Measurements from ENCODE around the gene TRIM17. TPM values are rescaled to one million over a fixed set of nuclear protein-coding genes. Genes with fewer than 3 reads are reported as not detected.

TRIM17 gene
- polyA plus RNA-seq, 1 of the 3 experiments (the other 2 are of a cell fraction): 1.6 TPM

- Histone ChIP-seq H3K4me3 (ENCODE audit: low read depth in 2 of 2, low read length in 1 of 2) (no peak overlapping the region), H3K4me1 (ENCODE audit: control insufficient read depth in 1 of 2, insufficient read depth in 2 of 2, low read depth in 1 of 2, low read length in 1 of 2) (peaks cover 0 to 11% of the 10 kb centered on the region in 2 experiments; a peak in 1 of 4 replicates), H3F3A (replicated peaks; ENCODE audit: insufficient read depth) (no peaks in the 10 kb centered on the region), H3K79me2 (ENCODE audit: insufficient read depth) (peaks cover 26% of the 10 kb centered on the region), H3K27me3 (ENCODE audit: insufficient read depth) (no peaks in the 10 kb centered on the region), H3K27ac (ENCODE audit: low read depth in 2 of 2, low read length in 1 of 2) (no peak overlapping the region), H3K9me3 (no peaks in the 10 kb centered on the region), H3K36me3 (replicated peaks in 1 of 2; ENCODE audit: control insufficient read depth in 1 of 2, insufficient read depth in 2 of 2, low read length in 1 of 2) (peaks cover 0 to 71% of the 10 kb centered on the region in 2 experiments), H3K9me2 (no peaks in the 10 kb centered on the region), H3K9ac (no peak overlapping the region), H2AFZ (ENCODE audit: low read depth) (no peak overlapping the region), H4K20me1 (ENCODE audit: insufficient read depth) (peaks cover 32% of the 10 kb centered on the region), H3K4me2 (no peak overlapping the region)
- DNase-seq: no peak
- TF ChIP-seq PBX3 (IDR thresholded peaks at IDR 0.05) (no peak), NRF1 (IDR thresholded peaks at IDR 0.05; ENCODE audit: low read depth, low read length) (no peak), FOXM1 (IDR thresholded peaks at IDR 0.05; ENCODE audit: low read depth) (no peak), SMC3 (IDR thresholded peaks at IDR 0.05; ENCODE audit: low read depth, low read length) (no peak), TEAD4 (IDR thresholded peaks at IDR 0.05; ENCODE audit: borderline replicate concordance, insufficient read depth) (no peak), YY1 (IDR thresholded peaks at IDR 0.05; ENCODE audit: low read depth) (no peak), RFX5 (IDR thresholded peaks at IDR 0.05; ENCODE audit: low read length) (no peak), MAX (IDR thresholded peaks at IDR 0.05; ENCODE audit: low read depth) (no peak), RCOR1 (IDR thresholded peaks at IDR 0.05; ENCODE audit: low read length) (no peak), USF1 (IDR thresholded peaks at IDR 0.05; ENCODE audit: borderline replicate concordance, low read depth) (no peak), GATA2 (CRISPR knock-in tag; IDR thresholded peaks at IDR 0.05) (no peak), MEF2A (IDR thresholded peaks at IDR 0.05; ENCODE audit: borderline replicate concordance, low read depth) (no peak), MXI1 (IDR thresholded peaks at IDR 0.05; ENCODE audit: low read depth, low read length) (no peak), IRF3 (IDR thresholded peaks at IDR 0.05; ENCODE audit: low read depth, low read length) (no peak), GABPA (IDR thresholded peaks at IDR 0.05; ENCODE audit: low read depth) (no peak), TCF12 (IDR thresholded peaks at IDR 0.05) (no peak), POLR2AphosphoS5 (IDR thresholded peaks at IDR 0.05; ENCODE audit: low read depth, low read length) (no peak)
- ChIA-PET POLR2A (no interaction called here), CTCF (interaction anchor here (0.9 to 1.1 kb wide), 2 partner anchors 9 to 59 kb away, joined by 3 read pairs; no protein-coding TSS in a partner anchor)
- WGBS (ENCODE audit: low lambda C conversion rate): 90% methylated on average over 4 of the region's 21 CpGs
Measured at GRCh38 chr1:228396770-228397662, 19.6 kb downstream of the TRIM17 start.
